GM12878 (cell line): ENCODE measurements around the gene GDA. TPM values are rescaled to one million over a fixed set of nuclear protein-coding genes. Genes with fewer than 3 reads are reported as not detected.

Source experiments
- ATAC-seq: fragments of 200-7000 bp; cut with Tn5 transposase; 3 replicates; pipeline ENCODE4 v1.9.1; 2020; ENCODE audit warnings: mild to moderate bottlenecking, moderate library complexity
- BruUV-seq: library from RNA; stranded (reverse); fragments of 400-500 nt; replicated peaks from 2 replicates; lab custom pipeline; 2021; lab: Mats Ljungman, UMichigan
- CTCF ChIA-PET: fragments of 300-600 bp; sonication (Branson Sonifier 250); formaldehyde crosslinking; extraction: SDS; loops from one replicate; lab custom pipeline; 2021; ENCODE audit warnings: inconsistent platforms; lab: Yijun Ruan, JAX
- POLR2A ChIA-PET: fragments of 350-600 bp; formaldehyde crosslinking; extraction: SDS; loops from one replicate; lab custom pipeline; 2021; ENCODE audit warnings: inconsistent platforms; lab: Charles Lee
- RAD21 ChIA-PET: fragments of 300-600 bp; sonication (Branson Sonifier 250); formaldehyde crosslinking; loops from one replicate; lab custom pipeline; 2023; ENCODE audit warnings: antibody characterized with exemption; ENCODE audit not compliant: unreplicated experiment; lab: Charles Lee
- SMC1A ChIA-PET: fragments of 300-600 bp; sonication (Branson Sonifier 250); formaldehyde crosslinking; loops from one replicate; lab custom pipeline; 2023; ENCODE audit not compliant: unreplicated experiment, uncharacterized antibody; lab: Charles Lee
- DNase-seq: peaks from one replicate; pipeline ENCODE4 v3.0.0-alpha.2; 2011; ENCODE audit warnings: low read depth, low spot score
- FAIRE-seq: peaks from 3 replicates; lab custom pipeline; 2011; peaks lifted over from hg19 to GRCh38; lab: Jason Lieb, UNC
- H2AFZ ChIP-seq: 2 replicates; pipeline ENCODE4 v1.6.0; 2011; ENCODE audit warnings: low read depth, low read length, control low read depth; ENCODE audit not compliant: control insufficient read depth
- H3K27ac ChIP-seq: 2 replicates; pipeline ENCODE4 v1.5.1; 2011; ENCODE audit warnings: control low read depth; ENCODE audit not compliant: control insufficient read depth, insufficient read depth
- H3K27me3 ChIP-seq, 2 experiments: replicated peaks in 1 of 2; 2 replicates each; pipeline versions ENCODE4 v1.6.0 to v1.6.1; 2011; ENCODE audit warnings: low read length in 1 of 2; ENCODE audit not compliant: control insufficient read depth in 2 of 2, insufficient read depth in 2 of 2
- H3K36me3 ChIP-seq, 2 experiments: 2 replicates each; pipeline ENCODE4 v1.5.1; 2011; ENCODE audit warnings: low read length in 1 of 2; ENCODE audit not compliant: control insufficient read depth in 2 of 2, insufficient read depth in 2 of 2
- H3K4me1 ChIP-seq: 2 replicates; pipeline ENCODE4 v1.6.1; 2011; ENCODE audit warnings: mild to moderate bottlenecking, low read length, moderate library complexity, mixed read lengths; ENCODE audit not compliant: control insufficient read depth, insufficient read depth
- H3K4me2 ChIP-seq: 2 replicates; pipeline ENCODE4 v1.6.0; 2011; ENCODE audit warnings: control low read depth; ENCODE audit not compliant: control insufficient read depth, insufficient read depth
- H3K4me3 ChIP-seq: fragments of 200-600 bp; sonication (generic); 2 replicates; pipeline ENCODE4 v1.5.1; 2016
- H3K79me2 ChIP-seq: 2 replicates; pipeline ENCODE4 v1.6.0; 2011; ENCODE audit warnings: low read length; ENCODE audit not compliant: control insufficient read depth, insufficient read depth
- H3K9ac ChIP-seq: 2 replicates; pipeline ENCODE4 v1.8.0; 2011; ENCODE audit warnings: low read length, control low read depth, mixed read lengths; ENCODE audit not compliant: control insufficient read depth, insufficient read depth
- H3K9me3 ChIP-seq: replicated peaks from 3 replicates; pipeline ENCODE4 v1.5.1; 2011; ENCODE audit warnings: mild to moderate bottlenecking, low read length; ENCODE audit not compliant: control insufficient read depth, insufficient read depth
- H4K20me1 ChIP-seq: 2 replicates; pipeline ENCODE4 v1.6.0; 2011; ENCODE audit not compliant: control insufficient read depth, insufficient read depth
- ASH2L ChIP-seq: fragments of 300-600, 200-600 bp; sonication (generic); IDR thresholded peaks from 2 replicates; pipeline ENCODE4 v1.6.1; 2017; ENCODE audit warnings: low read depth, mild to moderate bottlenecking, borderline replicate concordance
- ATF7 ChIP-seq: fragments of 450-650 bp; IDR thresholded peaks from 2 replicates; pipeline ENCODE4 v1.6.1; 2016; ENCODE audit warnings: low read depth, mild to moderate bottlenecking
- BCL11A ChIP-seq: IDR thresholded peaks from 2 replicates; pipeline ENCODE4 v1.6.1; 2011; ENCODE audit warnings: low read depth, low read length
- ESRRA ChIP-seq: IDR thresholded peaks from 2 replicates; pipeline ENCODE4 v1.6.1; 2012; ENCODE audit warnings: mild to moderate bottlenecking, low read length, improper control_type of control experiment
- ETV6 ChIP-seq, 2 experiments: fragments of 450-650 bp in 1 of 2; IDR thresholded peaks in 1 of 2; conservative IDR thresholded peaks in 1 of 2; 2 replicates each; pipeline ENCODE4 v1.6.1; 2014; ENCODE audit warnings: antibody characterized with exemption in 1 of 2, borderline replicate concordance in 1 of 2, low read depth in 1 of 2, mild to moderate bottlenecking in 1 of 2, moderate library complexity in 1 of 2
- FOXM1 ChIP-seq: IDR thresholded peaks from 2 replicates; pipeline ENCODE4 v1.6.1; 2012; ENCODE audit warnings: low read depth, mild to moderate bottlenecking, inconsistent platforms, low read length, moderate library complexity
- MAX ChIP-seq: IDR thresholded peaks from 2 replicates; pipeline ENCODE4 v1.6.1; 2012; ENCODE audit warnings: low read depth, low read length, improper control_type of control experiment
- MYC ChIP-seq: IDR thresholded peaks from 2 replicates; pipeline ENCODE4 v1.6.1; 2011; ENCODE audit warnings: mild to moderate bottlenecking, low read length, moderate library complexity, inconsistent platforms; ENCODE audit not compliant: insufficient read depth, insufficient replicate concordance, insufficient read length, severe bottlenecking
- NFYB ChIP-seq: IDR thresholded peaks from 2 replicates; pipeline ENCODE4 v1.6.1; 2011; ENCODE audit warnings: low read depth, mild to moderate bottlenecking, low read length, improper control_type of control experiment, moderate library complexity; ENCODE audit not compliant: insufficient read depth
- NKRF ChIP-seq: fragments of 450-650 bp; conservative IDR thresholded peaks from 2 replicates; pipeline ENCODE4 v1.6.1; 2017; ENCODE audit warnings: mild to moderate bottlenecking, moderate library complexity
- NR2C2 ChIP-seq: IDR thresholded peaks from 2 replicates; pipeline ENCODE4 v1.6.1; 2011; ENCODE audit warnings: borderline replicate concordance, low read depth; ENCODE audit not compliant: control insufficient read depth, insufficient read length
- NR2F1 ChIP-seq: fragments of 450-650 bp; conservative IDR thresholded peaks from 2 replicates; pipeline ENCODE4 v1.6.1; 2017; ENCODE audit warnings: mild to moderate bottlenecking
- POLR2AphosphoS5 ChIP-seq: IDR thresholded peaks from 2 replicates; pipeline ENCODE4 v1.6.1; 2011; ENCODE audit warnings: mild to moderate bottlenecking, low read length, inconsistent platforms
- RBBP5 ChIP-seq: fragments of 200-600 bp; sonication (generic); conservative IDR thresholded peaks from 2 replicates; pipeline ENCODE4 v1.6.1; 2016
- SREBF2 ChIP-seq: IDR thresholded peaks from 2 replicates; pipeline ENCODE4 v1.6.1; 2012; ENCODE audit warnings: mild to moderate bottlenecking, low read length
- TAF1 ChIP-seq: IDR thresholded peaks from 2 replicates; pipeline ENCODE4 v1.6.1; 2011; ENCODE audit warnings: mild to moderate bottlenecking, low read depth, low read length, borderline replicate concordance
- USF2 ChIP-seq: IDR thresholded peaks from 2 replicates; pipeline ENCODE4 v1.6.1; 2011; ENCODE audit warnings: low read depth, low read length, improper control_type of control experiment, borderline replicate concordance
- YY1 ChIP-seq: IDR thresholded peaks from 2 replicates; pipeline ENCODE4 v1.6.1; 2011; ENCODE audit warnings: low read depth, mild to moderate bottlenecking, low read length
- ZSCAN29 ChIP-seq: fragments of 450-650 bp; IDR thresholded peaks from 2 replicates; pipeline ENCODE4 v1.6.1; 2017; ENCODE audit warnings: mild to moderate bottlenecking, moderate library complexity
- WGBS: methylation state at CpG from one replicate; pipeline ENCODE4 v1.1.6; 2016; ENCODE audit warnings: low lambda C conversion rate; ENCODE audit not compliant: insufficient replicate concordance, insufficient coverage; ENCODE audit errors: missing lambda C conversion rate; 5-methylcytosine and 5-hydroxymethylcytosine counted together
- in situ Hi-C: fragments of 300-500 bp; cut with MboI; formaldehyde crosslinking; loops from 9 replicates; pipeline ENCODE4 v1.14.3; 2018; ENCODE audit warnings: mixed read lengths
- intact Hi-C: fragments of 100-400 bp; cut with micrococcal nuclease; formaldehyde crosslinking; loops from one replicate; pipeline ENCODE4 v1.14.2; 2022; ENCODE audit not compliant: unreplicated experiment
- polyA plus RNA-seq, 11 experiments: library from polyadenylated mRNA; depleted of rRNA in 4 of 11; unstranded in 6 of 11; stranded (reverse) in 5 of 11; fragments of >200 nt; fragmentation: Nextera tagmentation in 4 of 11; fragmentation: Illumina TruSeq in 1 of 11; extraction: Ambion mirVana in 4 of 11; extraction: Trizol in 1 of 11; gene quantifications; 1 replicate in 1 of 11; 2 replicates in 10 of 11; pipeline versions ENCODE4 v1.2.1 to v1.2.3, GENCODE V29; 2011 to 2016; ENCODE audit warnings: inconsistent platforms in 2 of 11, missing spikeins in 2 of 11, low read depth in 1 of 11
- total RNA-seq, 4 experiments: library from RNA; depleted of rRNA in 3 of 4; stranded (reverse); fragments of >200 nt in 3 of 4; fragmentation: Illumina TruSeq in 1 of 4; extraction: Trizol in 1 of 4; gene quantifications; 2 replicates each; pipeline versions ENCODE4 v1.2.1 to v1.2.3, GENCODE V29; 2013 to 2021

Gene GDA
- total and polyA plus RNA-seq, 10 of the 15 experiments (the other 5 are each of a cell fraction or from before 2014, with no cell fraction given), result 0.19 to 17.9 (median 0.48) TPM; not detected in 2

- H3K9me3 ChIP-seq, result no peaks in the 10 kb centered on the region; the same call in 2 of the 3 replicates
- RAD21 ChIA-PET, result interaction anchor here (0.7 to 1.3 kb wide), 11 partner anchors 17 to 124 kb away, joined by 3 to 33 read pairs (median 3); no protein-coding TSS in a partner anchor
- no peaks in the 10 kb centered on the region for H3K79me2 ChIP-seq
- peaks cover 0 to under 1% of the 10 kb centered on the region in 2 experiments; a peak in 2 of 4 replicates for H3K27me3 ChIP-seq
- BruUV-seq, result no TSS peak
- CTCF ChIA-PET, result interaction anchor here (0.7 to 1.3 kb wide), 10 partner anchors 38 to 124 kb away, joined by 3 to 8 read pairs (median 3); no protein-coding TSS in a partner anchor
- SMC1A ChIA-PET, result interaction anchor here (0.7 to 1.3 kb wide), 13 partner anchors 35 to 208 kb away, joined by 3 to 11 read pairs (median 5); no protein-coding TSS in a partner anchor
- no peaks in the 10 kb centered on the region; the same call in 1 of the 2 replicates for H3K4me1 ChIP-seq
- H3K27ac ChIP-seq, result no peak overlapping the region
- POLR2A ChIA-PET, result interaction anchor here (0.8 to 1.3 kb wide), 5 partner anchors 39 to 56 kb away, joined by 3 to 8 read pairs (median 3); no protein-coding TSS in a partner anchor
- peak; percentile 94 for ATAC-seq
- no peak overlapping the region; the same call in 1 of the 2 replicates for H2AFZ ChIP-seq
- DNase-seq, result peak; percentile 60
- H4K20me1 ChIP-seq, result no peaks in the 10 kb centered on the region
- H3K36me3 ChIP-seq, result no peaks in the 10 kb centered on the region
- intact Hi-C loops (loop anchor here (2.0 kb wide), 3 partner anchors 50 to 118 kb away; no protein-coding TSS in a partner anchor), in situ Hi-C loops (no loop called here)
- H3K4me2 ChIP-seq, result peak overlapping the region; percentile 17; the same call in 1 of the 2 replicates
- no peak overlapping the region for H3K9ac ChIP-seq
- no peak overlapping the region for H3K4me3 ChIP-seq
- 8% methylated on average over 9 of the region's 9 CpGs for WGBS
- peak; percentile 59 for FAIRE-seq
- TF ChIP-seq NKRF, result no peak
- no peak for TF ChIP-seq USF2
- TF ChIP-seq FOXM1, result no peak
- TF ChIP-seq ETV6 (conservative IDR thresholded peaks at IDR 0.05 in 1 of 2, IDR thresholded peaks at IDR 0.05 in 1 of 2; ENCODE audit: borderline replicate concordance in 1 of 2, low read depth in 1 of 2), result no peak
- no peak for TF ChIP-seq RBBP5
- TF ChIP-seq SREBF2, result no peak
- TF ChIP-seq ESRRA, result no peak
- TF ChIP-seq NFYB, result no peak
- no peak for TF ChIP-seq BCL11A
- no peak for TF ChIP-seq ZSCAN29
- TF ChIP-seq TAF1, result no peak
- no peak for TF ChIP-seq NR2C2
- TF ChIP-seq POLR2AphosphoS5, result no peak
- 0 out of 2 replicates have a peak, but pooled peaks have one; percentile 10 for TF ChIP-seq YY1
- TF ChIP-seq ATF7, result peak; percentile 93
- peak; percentile 86 for TF ChIP-seq NR2F1
- no peak for TF ChIP-seq MAX
- TF ChIP-seq ASH2L, result no peak
- TF ChIP-seq MYC, result no peak
Measured at GRCh38 chr9:72154468-72155285, 5.4 kb downstream of the GDA start.
